ENCODE measurements around the gene FNBP1.
"Not testable (repeated sequence)": the region's sequence is repeated elsewhere in the genome, so short reads cannot be mapped to it uniquely, and the experiment has no call there.

FNBP1 gene

DNA sequence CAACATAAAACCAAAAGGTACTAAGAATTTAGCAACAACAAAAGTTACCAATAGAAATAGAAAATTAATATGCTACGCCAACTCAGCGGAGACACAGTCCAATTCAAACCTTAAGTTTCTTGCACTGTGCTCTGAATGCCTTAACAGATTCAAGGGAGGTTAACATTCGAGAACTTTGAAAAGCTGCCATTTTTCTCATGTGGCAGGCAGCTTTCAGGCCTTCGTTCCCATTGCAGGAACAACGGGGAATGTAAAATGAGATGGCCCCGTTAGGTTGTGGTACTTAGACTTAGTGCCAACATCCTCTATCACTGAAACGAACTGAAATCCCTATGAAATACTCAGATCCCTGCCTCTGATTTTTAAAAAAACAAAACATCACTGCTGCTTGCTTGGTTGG, 22.4 kb downstream of the FNBP1 start:
- no peak for DNase-seq

DNA sequence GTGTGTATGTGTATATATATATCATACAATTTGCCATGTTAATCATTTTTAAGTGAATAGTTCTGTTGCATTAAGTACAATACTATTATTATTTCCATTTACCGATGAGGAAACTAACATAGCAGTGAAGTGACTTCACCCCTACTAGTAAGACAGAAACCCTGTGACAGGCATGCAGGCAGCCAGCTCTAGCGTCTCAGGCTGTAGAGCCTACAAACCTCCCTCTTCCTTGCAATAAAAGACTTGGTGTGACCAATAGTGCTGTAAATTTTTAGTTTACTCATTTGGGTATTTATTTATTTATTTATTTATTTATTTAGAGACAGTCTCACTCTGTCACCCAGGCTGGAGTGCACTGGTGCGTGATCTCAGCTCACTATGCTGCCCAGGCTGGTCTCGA, 24.7 kb downstream of the FNBP1 start:
- no peak for DNase-seq

DNA sequence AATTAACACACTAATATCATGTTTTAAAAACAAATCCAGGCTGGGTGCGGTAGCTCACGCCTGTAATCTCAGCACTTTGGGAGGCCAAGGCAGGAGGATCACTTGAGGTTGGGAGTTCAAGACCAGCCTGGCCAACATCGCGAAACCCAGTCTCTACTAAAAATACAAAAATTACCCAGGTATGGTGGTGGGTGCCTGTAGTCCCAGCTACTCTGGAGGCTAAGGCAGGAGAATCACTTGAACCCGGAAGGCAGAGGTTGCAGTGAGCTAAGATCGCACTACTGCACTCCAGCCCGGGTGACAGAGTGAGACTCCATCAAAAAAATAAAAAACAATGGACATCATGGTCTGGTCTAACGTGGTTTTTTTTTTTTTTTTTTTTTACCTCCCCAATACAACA, 25.5 kb downstream of the FNBP1 start:
- not testable (repeated sequence) for DNase-seq

DNA sequence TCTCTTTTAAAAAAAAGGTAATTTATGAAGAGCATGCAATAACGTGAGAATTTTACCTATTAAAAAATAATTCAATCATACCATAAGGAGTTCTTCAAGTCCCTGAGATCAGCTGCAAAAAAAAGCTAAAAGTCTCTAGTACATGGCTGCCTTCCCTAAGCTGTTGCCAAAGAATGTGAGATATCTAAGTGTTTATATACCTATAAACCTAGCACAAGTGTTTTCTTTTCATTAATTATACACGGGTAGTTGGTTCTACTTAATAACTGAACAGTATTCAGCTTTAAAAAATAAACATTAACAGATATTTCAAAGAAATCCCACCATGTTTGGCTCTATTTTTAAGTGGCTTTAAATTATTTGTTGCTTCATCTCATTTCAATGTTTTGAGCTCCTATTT, 25.9 kb downstream of the FNBP1 start:
- no peak for DNase-seq

DNA sequence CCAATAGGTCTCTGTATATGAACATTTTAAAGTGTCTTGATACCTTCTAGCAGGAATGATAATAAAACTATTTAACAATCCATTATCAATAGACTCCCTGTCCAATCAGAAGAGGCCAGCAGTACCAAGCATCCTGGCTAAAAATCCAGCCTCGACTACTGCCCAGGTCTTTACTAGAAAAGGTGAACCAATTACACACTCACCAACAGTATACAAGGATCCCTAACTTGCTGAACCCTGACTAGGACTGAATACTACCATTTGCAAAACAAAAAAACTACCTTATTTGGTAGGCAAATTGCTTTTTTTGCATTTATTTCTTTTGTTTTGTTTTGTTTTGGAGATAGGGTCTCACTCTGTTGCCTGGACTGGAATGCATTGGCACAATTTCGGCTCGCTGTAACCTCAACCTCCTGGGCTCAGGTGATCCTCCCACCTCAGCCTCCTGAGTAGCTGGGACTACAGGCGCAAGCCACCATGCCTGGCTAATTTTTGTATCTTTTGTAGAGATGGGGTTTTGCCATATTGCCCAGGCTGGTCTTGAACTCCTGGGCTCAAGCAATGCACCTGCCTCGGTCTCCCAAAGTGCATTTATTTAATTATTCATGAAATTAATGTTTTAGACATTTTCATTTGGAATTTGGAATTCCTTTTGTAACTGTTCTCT, 27.5 kb downstream of the FNBP1 start:
- DNase-seq: no peak

DNA sequence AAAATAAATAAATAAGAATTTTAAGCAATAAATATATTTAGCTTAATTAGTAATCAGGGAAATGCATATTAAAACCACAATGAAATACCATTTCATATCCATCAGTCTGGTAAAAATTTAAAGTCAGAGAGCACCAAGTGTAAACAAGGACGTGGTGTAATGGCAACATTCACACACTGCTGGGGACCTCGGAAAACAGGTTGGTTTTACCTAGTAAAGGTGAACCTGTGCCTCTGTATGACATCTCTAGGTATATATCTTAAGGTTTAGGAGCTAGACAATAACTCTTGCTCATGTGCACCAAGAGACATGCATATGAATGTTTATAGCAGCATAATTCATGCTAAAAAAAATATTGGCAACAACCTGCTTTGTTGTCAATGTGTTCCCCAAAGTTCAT, 29.7 kb downstream of the FNBP1 start:
- no peak for DNase-seq

DNA sequence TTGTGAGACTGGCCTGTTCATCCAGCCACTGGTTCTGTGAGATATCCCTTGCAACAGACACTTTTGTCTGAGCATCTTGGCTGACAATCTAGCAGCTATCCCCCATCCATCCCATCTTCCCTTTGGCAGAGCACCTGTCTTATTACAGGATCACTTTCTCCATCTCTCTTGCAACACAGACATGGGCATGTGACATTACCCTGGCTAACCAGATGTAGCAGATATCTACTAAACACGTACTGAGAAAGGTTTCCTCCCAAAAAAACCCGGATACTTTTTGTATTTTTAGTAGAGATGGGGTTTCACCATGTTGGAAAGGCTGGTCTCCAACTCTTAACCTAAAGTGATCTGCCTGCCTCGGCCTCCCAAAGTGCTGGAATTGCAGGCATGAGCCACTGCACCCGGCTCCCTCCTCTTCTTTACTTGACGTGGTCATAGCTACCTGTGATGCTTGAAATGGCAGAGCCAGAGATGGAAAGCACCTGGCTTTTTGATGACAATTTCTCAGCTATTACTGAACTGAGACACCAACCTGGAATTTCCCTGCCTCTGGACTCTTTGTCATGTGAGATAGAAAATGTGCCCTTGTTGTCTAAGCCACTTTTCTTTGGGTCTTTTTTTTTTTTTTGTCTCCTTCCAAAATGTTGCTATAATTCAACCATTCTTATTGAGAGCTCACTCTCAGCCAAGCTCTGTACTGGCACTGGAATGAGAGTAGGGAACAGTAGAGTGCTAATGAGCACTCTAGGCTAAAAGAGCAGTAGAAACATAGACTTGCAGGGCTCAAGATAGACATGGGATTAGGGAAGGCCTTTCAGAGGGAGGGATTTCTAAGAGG, 32.6 kb downstream of the FNBP1 start:
- DNase-seq: no peak

DNA sequence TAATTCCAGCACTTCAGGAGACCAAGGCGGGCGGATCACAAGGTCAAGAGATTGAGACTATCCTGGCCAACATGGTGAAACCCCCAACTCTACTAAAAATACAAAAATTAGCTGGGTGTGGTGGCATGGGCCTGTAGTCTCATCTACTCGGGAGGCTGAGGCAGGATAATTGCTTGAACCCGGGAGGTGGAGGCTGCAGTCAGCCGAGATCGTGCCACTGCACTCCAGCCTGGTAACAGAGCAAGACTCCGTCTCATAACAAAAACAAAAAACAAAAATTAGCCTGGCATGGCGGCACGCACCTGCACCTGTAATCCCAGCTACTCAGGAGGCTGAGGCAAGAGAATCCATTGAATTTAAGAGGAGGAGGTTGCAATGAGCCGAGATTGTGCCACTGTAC, 33.4 kb downstream of the FNBP1 start:
- DNase-seq: not testable (repeated sequence)

DNA sequence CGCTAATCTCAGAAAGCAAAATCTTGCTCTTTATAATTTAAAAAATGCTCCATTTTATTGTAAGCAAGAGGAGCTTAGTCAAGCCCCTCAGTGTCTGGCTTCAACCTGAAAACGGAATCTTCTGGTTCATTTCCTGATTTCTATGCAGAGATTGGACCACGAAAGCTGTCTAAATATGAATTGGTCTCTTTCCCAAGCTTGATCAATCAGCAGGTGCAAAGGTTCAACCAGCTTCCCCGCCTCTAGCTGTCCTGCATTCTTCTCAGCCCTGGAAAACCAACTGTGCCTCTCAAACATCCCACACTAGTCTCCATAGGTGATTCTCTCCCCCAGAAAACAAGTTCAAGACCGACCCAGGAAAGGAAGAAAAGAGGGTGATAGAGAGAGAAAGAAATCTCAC, 34.5 kb downstream of the FNBP1 start:
- DNase-seq: no peak

DNA sequence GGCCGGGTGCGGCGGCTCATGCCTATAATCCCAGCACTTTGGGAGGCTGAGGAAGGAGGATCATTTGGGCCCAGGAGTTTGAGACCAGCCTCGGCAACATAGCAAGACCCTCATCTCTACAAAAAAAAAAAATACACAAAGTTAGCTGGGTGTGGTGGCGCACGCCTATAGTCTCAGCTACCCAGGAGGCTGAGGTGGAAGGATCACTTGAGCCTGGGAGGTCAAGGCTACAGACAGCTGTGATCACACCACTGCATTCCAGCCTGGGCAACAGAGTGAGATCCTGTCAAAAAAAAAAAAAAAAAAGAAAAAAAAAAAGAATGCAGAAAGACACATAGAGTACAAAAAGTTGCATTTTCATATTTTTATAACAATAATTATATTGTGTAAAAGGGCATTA, 36.0 kb downstream of the FNBP1 start:
- not testable (repeated sequence) for DNase-seq

DNA sequence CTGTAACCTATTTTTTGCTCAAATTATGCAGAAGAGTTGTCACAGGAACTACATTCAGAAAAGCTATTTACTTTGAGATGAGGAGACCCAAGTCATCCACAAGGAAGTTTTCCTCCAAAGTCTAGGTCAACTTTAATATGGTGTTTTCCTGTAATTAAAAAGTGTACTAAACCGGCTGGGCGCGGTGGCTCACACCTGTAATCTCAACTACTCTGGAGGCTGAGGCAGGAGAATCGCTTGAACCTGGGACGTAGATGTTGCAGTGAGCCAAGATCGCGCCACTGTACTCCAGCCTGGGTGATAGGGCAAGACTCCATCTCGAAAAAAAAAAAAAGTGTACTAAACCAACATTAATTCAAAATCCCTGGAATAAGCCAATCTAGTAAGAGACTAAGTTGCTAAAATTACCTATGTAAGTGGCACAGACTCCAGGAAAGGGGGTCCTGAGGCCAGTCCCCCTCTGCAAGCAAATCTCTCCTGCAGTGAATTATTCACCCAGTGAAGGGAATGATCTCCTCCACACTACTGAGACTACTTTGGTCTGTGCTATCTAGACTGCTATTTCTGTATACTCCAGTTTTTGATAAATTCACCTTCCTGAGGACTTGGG, 38.9 kb downstream of the FNBP1 start:
- DNase-seq: no peak

DNA sequence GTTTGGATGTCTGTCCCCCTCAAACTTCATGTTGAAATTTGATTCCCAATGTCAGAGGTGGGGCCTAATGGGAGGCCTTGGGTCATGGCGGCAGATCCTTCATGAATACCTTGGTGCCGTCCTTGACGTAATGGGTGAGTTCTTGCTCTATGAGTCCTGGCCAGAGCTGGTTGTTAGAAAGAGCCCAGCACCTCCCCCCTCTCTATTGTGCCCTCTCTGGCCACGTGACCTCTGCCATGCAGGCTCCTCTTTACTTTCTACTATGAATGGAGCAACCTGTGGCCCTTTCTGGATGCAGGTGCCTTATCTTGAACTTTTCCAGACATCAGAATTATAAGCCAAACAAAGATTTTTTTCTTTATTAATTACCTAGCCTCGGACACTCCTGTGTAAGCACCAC, 40.7 kb downstream of the FNBP1 start:
- DNase-seq: no peak

DNA sequence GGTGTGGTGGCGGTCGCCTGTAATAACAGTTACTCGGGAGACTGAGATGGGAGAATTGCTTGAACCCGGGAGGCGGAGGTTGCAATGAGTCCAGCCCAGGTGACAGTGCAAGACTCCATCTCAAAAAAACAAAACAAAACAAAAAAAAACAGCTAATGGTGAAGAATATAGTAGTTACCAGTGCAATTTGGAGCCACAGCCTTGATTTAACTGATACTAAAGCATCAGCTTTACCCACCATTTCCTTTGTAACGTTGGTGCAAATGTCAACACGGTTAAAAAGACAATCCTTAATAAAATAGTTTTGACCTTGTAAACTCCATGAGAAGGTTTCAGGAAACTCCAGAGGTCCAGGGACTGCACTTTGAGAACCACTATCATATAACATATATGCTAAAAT, 41.8 kb downstream of the FNBP1 start:
- DNase-seq: no peak

DNA sequence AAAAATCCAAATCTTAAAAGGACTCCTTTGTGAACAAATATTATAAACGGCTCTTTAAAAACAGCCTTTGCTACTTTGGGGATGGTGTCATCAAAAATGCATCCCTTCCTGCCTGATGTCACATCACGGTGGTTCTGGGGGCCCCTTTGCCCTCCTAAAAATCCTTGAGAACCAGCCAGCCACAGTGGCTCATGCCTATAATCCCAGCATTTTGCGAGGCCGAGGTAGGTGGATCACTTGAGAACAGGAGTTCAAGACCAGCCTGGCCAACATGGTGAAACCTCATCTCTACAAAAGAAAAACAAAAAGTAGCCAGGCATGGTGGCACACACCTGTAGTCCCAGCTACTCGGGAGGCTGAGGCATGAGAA, 43.9 kb downstream of the FNBP1 start:
- no peak for DNase-seq

DNA sequence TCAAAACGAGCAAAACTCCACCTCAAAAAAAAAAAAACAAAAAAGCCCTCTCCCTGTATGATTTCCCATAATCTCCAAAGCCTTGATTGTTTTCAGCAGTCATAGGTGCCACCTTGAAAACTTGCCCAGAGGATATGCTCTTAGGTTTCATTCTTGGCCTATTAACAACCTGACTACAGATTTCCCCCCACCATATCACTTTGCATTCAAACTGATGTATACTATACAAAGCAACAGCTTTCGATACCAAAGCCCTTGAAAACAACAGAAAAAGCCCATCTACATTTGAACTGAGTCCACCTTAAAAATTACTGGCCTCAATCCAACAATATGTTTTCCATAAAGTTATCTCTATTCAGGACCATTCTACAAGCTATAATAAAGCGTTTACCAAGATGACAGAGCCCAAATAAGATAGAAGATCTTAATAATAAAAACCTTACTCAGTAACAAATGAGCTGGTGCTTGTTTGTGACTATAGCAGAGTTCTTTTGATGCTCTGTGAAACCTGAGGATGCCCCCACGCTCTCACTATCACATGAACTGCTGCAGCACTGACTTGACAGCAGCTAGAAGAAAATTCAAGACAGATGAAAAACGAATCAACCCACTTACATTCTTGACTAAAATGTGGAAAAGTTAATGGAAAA, 44.4 kb downstream of the FNBP1 start:
- DNase-seq: peak; percentile 52

DNA sequence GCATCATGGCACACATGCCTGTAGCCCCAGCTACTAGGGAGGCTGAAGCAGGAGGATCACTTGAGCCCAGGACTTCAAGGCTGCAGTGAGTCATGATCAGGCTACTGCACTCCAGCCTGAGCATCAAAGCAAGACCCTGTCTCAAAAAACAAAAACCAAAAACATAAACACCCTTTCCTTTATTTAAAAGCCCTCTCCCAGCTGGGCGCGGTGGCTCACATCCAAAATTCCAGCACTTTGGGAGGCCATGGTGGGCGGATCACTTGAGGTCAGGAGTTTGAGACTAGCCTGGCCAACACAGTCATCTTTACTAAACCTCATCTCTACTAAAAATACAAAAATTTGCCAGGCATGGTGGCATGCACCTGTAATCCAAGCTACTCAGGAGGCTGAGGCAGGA, 45.3 kb downstream of the FNBP1 start:
- DNase-seq: not testable (repeated sequence)

DNA sequence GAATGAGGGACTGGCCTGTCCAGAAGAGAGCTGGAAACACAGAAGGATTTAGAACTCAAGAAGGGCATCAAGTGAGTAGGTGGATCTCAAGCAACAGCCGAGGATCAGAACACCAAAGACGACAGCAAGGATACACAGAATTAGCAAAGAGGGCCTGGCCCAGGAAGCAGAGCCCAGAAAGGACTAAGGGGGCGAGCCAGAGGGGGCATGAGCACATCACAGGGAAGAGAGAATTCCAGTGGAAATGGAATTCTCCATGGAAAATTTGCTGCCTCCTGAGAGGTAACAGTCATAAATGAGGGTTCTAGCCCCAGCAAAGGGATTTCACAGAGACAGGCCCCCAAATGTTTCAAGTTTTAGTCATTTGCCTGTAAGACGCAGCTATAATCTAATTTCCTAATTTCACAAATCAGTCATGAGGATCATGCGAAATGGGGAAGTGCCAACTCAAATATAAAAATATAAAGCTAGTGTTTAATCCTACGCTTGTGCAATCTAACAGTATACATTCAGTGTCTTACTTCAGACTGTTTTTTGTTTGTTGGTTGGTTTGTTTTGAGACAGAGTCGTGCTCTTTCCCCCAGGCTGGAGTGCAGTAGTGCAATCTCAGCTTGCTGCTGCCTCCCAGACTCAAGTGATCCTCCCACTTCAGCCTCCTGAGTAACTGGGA, 46.7 kb downstream of the FNBP1 start:
- no peak for DNase-seq

DNA sequence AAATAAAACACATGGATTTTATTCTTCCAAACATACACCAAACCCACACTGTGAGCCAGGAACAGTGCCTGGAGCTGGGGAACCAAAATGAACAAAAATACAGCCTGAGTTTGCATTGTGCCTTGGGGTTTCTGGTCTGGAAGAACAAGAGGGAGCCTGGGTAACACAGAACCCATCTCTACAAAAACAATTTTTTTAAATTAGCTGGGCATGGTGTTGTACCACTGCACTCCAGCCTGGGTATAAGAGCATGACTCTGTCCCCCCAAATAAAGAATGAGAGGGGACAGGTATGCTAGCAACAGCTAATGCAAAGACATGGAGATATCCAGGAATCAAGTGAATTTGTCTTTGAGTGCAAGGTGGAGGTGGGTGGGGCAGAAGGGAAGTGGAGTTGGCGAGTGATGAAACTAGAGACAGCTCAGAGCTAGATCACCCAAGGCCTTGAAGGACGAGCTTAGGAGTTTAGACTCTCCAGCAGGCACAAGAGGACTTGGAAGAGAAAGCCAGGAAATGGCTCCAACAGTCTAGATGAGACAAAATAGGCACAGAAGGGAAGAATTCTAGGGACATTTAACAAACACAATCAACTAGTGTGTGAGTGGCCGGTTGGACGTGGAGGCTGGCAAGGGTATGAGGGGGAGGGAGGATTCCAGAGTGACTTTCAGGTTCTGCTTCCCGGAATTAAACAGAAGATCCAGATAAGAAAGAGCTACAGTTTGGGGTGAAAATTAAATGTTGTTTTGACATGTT, 47.4 kb downstream of the FNBP1 start:
- no peak for DNase-seq

DNA sequence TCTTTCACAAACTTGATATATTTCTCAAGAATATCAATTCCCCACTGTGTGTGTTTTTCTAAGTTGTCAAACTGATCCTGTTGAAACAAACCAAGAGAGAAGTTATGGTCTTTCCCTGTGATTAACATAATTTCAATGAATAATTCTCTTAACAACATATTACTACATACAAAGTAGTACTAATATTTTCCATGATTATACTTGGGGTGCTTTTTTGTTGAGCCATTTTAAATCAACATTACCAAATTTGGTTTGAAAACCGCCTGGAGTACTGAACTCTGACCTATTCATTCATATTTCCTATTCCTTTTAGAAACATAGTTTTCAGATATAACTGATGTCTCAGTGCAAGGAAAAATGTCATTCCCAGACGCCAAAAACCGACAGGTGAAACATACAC, 48.1 kb downstream of the FNBP1 start:
- no peak for DNase-seq

DNA sequence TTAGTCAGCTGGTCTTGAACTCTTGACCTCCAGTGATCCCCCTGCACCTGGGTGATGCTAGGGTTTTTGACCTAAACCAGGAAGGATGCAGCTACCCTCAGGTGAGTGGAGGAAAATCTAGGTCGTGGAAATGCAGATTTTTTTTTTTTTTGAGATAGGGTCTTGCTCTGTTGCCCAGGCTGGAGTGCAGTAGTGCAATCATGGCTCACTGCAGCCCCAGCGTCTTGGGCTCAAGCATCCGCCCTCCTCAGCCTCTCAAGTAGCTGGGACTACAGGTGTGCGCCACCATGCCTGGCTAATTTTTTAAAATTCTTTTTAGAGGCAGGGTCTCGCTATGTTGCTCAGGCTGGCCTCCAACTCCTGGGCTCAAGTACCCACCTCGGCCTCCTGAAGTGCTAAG, 51.9 kb downstream of the FNBP1 start:
- not testable (repeated sequence) for DNase-seq

DNA sequence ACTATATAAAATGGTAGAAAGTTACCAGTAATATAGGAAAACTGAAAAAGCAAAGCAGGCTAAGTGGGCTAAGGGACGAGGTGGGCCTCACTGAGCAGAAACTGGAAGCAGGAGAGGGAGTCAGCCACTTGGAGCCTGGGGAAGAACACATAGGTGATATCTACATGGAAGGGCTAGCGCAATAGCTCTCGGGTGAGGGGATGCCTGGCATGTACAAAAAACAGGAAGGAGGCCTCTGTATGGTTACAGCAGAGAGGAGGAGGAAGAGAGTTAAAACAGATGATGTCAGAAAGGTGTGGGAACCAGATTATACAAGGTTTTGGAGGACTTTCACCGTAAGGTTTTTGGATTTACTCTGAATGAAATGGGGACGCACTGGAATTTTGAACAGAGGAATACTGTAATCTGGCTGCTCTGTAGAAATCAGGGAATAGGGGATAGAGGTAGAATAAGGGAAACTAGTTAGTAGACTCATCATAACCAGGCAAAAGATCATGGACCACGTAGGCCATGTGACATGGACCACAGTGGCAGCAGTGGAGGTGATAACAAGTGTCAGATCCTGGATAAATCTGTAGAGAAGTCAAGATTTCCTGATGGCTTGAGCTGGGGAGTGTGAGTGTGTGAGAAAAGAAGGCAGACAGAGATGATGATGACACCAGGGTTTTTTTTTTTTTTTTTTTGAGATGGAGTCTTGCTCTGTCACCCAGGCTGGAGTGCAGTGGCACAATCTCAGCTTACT, 52.5 kb downstream of the FNBP1 start:
- DNase-seq: no peak

DNA sequence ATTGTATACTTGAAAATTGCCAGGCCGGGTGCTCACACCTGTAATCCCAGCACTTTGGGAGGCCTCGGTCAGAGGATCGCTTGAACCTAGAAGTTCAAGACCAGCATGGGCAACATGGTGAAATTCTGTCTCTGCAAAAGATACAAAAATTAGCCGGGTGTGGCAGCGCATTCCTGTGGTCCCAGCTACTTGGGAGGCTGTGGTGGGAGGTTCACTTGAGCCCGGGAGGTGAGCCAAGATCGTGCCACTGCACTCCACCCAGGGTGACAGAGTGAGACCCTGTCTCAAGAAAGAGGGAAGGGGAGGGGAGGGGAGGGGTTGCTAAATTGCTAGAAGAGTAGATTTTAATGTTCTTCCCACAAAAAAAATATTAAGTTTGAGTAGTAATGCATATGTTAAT, 53.2 kb downstream of the FNBP1 start:
- no peak for DNase-seq
